GM12872 (cell line): Measurements from ENCODE around the gene REC114.

Source experiments
- TF ChIP-seq, protein P1 (sequence below): IDR thresholded peaks from 3 replicates; pipeline ENCODE4 v1.5.1; 2011; ENCODE audit warnings: low read depth, mild to moderate bottlenecking, low read length, moderate library complexity; ENCODE audit not compliant: insufficient read depth

The REC114 gene

DNA sequence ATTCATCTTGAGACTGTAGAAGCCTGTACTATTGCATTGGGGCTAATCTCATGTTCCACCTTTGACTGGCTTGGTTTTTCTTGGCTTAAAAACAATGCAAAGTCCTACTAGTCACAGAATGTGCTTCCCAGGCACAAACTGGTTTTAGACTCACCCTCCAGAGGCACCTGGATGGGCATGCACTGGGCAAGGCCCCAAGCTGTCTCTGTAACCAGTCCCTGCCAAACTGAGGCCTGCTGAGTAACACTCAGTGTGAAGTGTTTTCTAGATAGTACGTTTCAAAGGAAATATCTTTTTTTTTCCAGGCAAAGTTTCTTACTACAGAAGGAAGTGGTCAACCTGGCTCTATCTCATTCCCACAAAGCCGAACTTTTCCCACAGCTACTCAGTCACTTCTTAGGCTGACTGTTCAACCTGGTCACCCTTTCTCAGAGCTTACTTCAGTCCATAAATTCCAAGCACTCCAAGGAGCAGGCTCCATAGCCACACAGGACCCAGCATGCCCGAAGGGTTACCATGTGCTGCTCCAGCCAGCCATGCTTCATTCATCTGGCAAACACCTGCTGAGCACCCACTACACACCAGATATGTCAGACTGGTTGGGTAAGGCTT lies 132.8 kb downstream of the REC114 start:
- TF ChIP-seq, protein P1, sequence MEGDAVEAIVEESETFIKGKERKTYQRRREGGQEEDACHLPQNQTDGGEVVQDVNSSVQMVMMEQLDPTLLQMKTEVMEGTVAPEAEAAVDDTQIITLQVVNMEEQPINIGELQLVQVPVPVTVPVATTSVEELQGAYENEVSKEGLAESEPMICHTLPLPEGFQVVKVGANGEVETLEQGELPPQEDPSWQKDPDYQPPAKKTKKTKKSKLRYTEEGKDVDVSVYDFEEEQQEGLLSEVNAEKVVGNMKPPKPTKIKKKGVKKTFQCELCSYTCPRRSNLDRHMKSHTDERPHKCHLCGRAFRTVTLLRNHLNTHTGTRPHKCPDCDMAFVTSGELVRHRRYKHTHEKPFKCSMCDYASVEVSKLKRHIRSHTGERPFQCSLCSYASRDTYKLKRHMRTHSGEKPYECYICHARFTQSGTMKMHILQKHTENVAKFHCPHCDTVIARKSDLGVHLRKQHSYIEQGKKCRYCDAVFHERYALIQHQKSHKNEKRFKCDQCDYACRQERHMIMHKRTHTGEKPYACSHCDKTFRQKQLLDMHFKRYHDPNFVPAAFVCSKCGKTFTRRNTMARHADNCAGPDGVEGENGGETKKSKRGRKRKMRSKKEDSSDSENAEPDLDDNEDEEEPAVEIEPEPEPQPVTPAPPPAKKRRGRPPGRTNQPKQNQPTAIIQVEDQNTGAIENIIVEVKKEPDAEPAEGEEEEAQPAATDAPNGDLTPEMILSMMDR, result no peak

DNA sequence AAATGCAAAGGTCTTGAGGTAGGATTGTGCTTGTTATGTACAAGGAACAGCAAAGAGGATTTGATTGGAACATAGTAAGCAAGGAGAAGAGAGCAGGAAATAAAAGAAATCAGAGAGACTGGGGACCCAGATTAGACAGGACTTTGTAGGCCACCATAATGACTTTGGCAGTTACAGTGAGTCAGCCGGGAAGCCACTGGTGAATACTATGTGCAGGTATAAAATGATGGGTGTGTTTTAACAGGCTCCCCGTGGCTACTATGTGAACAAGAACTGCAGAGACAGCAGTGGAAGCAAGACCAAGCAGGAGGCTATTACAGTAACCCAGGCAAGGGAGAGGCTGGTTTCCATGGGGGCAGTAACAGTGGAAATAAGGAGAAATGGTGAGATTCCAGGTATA lies 135.1 kb downstream of the REC114 start:
- TF ChIP-seq, protein P1, result no peak

DNA sequence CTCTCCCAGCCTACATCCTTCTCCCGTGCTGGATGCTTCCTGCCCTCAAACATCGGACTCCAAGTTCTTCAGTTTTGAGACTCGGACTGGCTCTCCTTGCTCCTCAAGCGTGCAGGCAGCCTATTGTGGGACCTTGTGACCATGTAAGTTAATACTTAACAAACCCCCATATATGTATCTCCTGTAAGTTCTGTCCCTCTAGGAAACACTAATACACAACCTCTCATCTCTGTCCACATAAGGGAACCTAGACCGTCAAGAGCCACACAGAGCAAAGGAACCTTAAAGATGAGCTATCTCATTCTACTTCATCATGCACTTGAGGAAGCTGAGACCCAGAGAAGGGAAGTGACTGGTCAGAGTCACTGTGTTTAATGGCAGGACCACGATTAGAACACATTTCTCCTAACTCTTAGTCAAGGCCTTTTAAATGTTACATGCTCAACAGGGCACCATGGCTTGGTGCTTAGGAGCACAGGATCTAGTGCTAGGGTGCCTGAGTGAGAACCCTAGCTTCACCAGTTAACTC lies 140.0 kb downstream of the REC114 start:
- TF ChIP-seq, protein P1, result no peak

DNA sequence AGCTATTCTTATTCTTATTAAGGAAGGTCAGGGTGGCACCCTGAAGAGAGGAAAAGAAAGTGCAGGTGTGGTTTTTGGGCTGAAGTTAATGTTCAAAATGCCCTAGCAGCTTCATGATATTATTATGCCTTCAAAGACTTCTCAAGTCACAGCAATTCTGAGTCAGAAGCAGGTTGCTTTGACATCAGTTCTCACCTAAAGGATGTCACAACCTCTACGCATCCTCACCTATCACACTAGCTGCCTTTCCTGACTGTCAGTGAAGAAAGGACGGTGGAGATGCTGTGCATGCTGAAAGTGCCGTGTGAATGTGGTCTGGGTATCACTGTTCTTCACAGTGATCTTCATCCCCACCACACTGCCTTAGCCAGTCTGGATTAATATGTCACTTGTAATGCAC lies 140.6 kb downstream of the REC114 start:
- TF ChIP-seq, protein P1, result no peak

DNA sequence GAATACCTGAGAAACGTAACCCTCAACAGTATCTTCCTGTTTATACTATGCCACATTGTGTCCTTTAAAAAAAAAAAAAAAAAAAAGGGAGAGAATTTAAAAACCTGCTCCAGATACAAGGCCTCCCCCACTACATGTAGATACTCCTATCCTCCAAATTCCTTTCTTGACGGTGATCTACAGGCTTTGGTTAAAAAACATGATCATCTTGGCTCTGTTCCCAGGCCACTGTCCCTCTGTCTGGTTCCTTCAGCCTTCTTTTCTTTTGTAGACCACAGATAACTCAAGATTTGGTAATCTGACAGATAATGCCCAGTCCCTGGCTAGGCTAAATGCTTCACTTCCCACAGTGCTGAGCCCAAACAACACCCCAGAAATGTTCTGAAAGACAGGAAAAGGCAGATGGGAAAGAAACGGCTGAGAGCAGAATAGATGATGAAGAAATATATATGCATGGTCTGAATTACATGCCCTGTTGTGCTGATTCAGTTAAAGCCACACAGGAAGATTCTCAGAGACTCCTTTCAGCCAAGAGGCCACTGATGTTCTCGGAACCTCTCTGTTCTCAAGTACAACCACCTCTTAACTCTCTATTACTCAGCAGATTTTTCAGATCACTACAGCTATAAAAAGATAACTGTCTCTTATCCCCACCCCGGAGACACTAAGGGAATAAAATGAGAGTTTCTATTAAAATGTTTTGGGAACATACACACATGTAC lies 141.9 kb downstream of the REC114 start:
- TF ChIP-seq, protein P1, result no peak

DNA sequence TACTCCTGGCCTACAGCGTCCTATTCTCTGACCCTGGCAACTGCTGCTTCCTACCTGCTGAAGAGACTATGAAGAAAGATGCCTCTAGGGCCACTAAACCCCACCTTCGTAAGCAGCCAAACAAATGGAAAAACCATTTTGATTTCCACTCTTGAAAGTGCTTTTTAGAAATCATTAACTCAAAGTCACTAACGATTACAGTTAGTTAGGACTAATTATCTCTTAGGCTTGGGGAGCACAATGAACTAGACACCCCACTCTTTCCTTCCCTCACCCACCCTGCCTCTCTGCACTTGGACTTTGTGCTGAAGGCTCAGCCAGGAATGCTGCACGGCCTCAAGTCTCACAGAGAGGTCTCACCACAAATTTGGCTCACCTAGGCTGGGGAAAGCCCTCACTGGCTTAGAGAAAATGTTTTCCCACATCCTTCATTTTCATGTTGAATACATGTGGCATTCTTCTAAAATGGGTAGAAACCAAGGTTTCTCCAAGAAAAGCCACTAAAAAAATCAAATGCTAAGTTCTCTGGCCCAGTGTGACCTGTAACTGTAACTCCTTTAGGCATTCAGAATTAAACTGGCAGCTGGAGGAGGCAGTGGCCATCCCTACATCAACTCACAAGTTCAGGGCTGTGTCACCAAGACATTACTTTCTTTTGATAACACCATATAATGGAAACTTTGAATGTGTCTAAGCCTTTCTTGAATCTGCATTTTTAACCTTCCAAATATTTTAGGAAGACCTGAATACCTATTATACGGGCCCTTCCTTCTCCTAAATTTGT lies 143.1 kb downstream of the REC114 start:
- TF ChIP-seq, protein P1, result no peak

DNA sequence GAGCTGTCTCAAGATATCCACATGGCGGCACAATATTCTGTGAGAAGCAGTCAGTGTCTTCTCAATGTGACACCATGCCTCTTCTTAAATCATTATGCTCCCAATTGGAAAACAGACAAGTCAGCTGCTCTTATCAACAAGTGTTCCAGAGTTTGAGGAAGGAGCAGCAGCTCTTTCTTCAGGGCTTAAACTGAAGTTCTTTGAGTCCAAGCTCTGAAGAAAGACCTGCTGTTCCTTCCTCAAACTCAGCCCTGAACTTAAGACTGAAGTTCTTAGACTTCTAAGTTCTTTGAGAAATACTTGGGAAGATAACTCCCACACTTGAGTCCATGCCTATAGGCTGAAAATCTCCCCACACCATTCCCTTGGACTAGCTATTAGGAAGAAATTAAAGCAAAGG lies 146.8 kb downstream of the REC114 start:
- TF ChIP-seq, protein P1, result no peak
